ENCODE measurements around the gene SMOC2. TPM values are rescaled to one million over a fixed set of nuclear protein-coding genes. Genes with fewer than 3 reads are reported as not detected.

SMOC2 gene
- polyA plus RNA-seq, 3 donors, result not detected

DNA sequence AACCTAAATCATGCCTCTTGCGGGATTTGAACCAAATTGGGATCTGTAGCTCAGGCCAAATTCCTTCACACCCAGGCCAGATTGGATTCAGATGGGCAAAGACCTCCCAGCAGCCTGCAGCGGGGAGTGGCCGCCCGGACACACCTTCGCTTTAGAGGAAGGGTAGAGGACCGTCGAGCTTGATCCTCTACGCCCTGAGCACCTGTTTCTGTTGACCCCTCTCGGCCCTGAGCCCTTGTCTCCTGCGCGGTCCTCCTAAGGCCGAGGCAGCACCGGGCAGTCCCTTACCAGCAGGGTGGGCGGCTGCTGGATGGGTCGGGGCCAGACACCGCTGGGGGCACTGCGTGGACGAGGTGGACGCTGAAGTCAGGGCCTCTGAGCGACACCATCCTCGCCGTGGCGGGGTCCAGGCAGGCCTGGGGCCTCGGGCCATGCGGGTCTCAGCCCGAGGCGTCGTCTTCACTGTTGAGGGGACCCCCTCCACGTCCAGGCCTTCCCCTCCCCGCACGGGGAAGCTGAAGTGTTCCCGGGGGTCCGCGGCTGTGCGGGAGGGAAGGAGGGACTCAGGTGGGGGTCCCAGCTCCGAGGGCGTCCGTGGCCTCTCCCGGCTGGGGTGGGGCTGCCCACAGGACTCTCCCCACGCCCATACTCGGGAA is 114.8 kb downstream of the SMOC2 start:
- Histone ChIP-seq H3K4me1 (ENCODE audit: control insufficient read depth in 1 of 2, insufficient read depth in 2 of 2, low read length in 2 of 2) (no peaks in the 10 kb centered on the region), H3K36me3 (replicated peaks in 1 of 2; ENCODE audit: control insufficient read depth in 1 of 2, insufficient read depth in 2 of 2, low read length in 2 of 2) (no peaks in the 10 kb centered on the region), H3K27me3 (ENCODE audit: control insufficient read depth in 2 of 2, insufficient read depth in 2 of 2, low read length in 2 of 2) (no peaks in the 10 kb centered on the region), H3K4me2 (replicated peaks; ENCODE audit: extremely low read depth, low read length, poor library complexity, severe bottlenecking) (no peak overlapping the region), H3K9me3 (replicated peaks in 1 of 2; ENCODE audit: control insufficient read depth in 1 of 2, insufficient read depth in 1 of 2, low read length in 2 of 2) (peaks cover 14 to 39% of the 10 kb centered on the region in 2 donors), H3K79me2 (ENCODE audit: insufficient read depth, low read length) (no peaks in the 10 kb centered on the region), H3K27ac (ENCODE audit: low read depth in 1 of 2, low read length in 2 of 2) (no peak overlapping the region), H3K9ac (ENCODE audit: insufficient read depth, low read length, poor library complexity, severe bottlenecking) (no peak overlapping the region), H3K4me3 (replicated peaks in 1 of 3; ENCODE audit: low read depth in 2 of 3, low read length in 3 of 3) (no peak overlapping the region), H4K20me1 (ENCODE audit: insufficient read depth, low read length) (no peaks in the 10 kb centered on the region), H2AFZ (ENCODE audit: insufficient read depth, low read depth, low read length, poor library complexity, severe bottlenecking) (no peak overlapping the region)
- no peaks in the 10 kb centered on the region for H3K4me1 Mint-ChIP-seq
- intact Hi-C loops (cut with micrococcal nuclease), result no loop called here
- WGBS (ENCODE audit: insufficient coverage), result 94% methylated on average over 33 of the region's 41 CpGs
- DNase-seq, result no peak
- H3K36me3 Mint-ChIP-seq, result no peaks in the 10 kb centered on the region
- H3K4me3 Mint-ChIP-seq, result no peak overlapping the region
- H3K9me3 Mint-ChIP-seq, result peaks cover 6 to 18% (median 10%) of the 10 kb centered on the region in 7 donors
- peaks cover 0 to 3% (median 2%) of the 10 kb centered on the region in 3 donors for H3K27me3 Mint-ChIP-seq (ENCODE audit: low read depth in 3 of 3)
- TF ChIP-seq, protein P1, sequence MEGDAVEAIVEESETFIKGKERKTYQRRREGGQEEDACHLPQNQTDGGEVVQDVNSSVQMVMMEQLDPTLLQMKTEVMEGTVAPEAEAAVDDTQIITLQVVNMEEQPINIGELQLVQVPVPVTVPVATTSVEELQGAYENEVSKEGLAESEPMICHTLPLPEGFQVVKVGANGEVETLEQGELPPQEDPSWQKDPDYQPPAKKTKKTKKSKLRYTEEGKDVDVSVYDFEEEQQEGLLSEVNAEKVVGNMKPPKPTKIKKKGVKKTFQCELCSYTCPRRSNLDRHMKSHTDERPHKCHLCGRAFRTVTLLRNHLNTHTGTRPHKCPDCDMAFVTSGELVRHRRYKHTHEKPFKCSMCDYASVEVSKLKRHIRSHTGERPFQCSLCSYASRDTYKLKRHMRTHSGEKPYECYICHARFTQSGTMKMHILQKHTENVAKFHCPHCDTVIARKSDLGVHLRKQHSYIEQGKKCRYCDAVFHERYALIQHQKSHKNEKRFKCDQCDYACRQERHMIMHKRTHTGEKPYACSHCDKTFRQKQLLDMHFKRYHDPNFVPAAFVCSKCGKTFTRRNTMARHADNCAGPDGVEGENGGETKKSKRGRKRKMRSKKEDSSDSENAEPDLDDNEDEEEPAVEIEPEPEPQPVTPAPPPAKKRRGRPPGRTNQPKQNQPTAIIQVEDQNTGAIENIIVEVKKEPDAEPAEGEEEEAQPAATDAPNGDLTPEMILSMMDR (IDR thresholded peaks at IDR 0.05), result no peak
- H3K27ac Mint-ChIP-seq, result no peak overlapping the region

DNA sequence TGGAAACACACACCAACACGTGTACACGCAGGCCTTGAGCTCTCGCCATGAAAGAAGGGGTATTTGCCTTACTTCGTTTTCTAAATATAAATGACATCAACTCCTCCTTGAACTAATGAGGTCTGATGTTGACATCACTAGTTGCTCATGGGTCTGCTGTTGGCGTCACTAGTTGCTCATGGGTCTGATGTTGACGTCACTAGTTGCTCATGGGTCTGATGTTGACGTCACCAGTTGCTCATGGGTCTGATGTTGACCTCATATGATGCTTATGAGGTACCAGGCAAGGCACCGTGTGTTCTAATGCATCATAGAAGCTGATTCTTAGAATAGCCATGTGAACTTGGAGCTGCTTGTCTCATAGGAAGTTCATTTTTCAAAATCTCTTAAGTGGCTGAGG is 116.5 kb downstream of the SMOC2 start:
- peaks cover 6 to 18% (median 11%) of the 10 kb centered on the region in 7 donors for H3K9me3 Mint-ChIP-seq
- no peak overlapping the region for H3K4me3 ChIP-seq (replicated peaks in 1 of 3; ENCODE audit: low read depth in 2 of 3, low read length in 3 of 3)
- H3K27ac Mint-ChIP-seq, result no peak overlapping the region
- no peaks in the 10 kb centered on the region for H4K20me1 ChIP-seq (ENCODE audit: insufficient read depth, low read length)
- 96% methylated on average over 4 of the region's 8 CpGs for WGBS (ENCODE audit: insufficient coverage)
- no peaks in the 10 kb centered on the region for H3K27me3 ChIP-seq (ENCODE audit: control insufficient read depth in 2 of 2, insufficient read depth in 2 of 2, low read length in 2 of 2)
- H3K79me2 ChIP-seq (ENCODE audit: insufficient read depth, low read length), result no peaks in the 10 kb centered on the region
- peaks cover 0 to 3% (median 2%) of the 10 kb centered on the region in 3 donors for H3K27me3 Mint-ChIP-seq (ENCODE audit: low read depth in 3 of 3)
- no peak overlapping the region for H2AFZ ChIP-seq (ENCODE audit: insufficient read depth, low read depth, low read length, poor library complexity, severe bottlenecking)
- H3K4me1 ChIP-seq (ENCODE audit: control insufficient read depth in 1 of 2, insufficient read depth in 2 of 2, low read length in 2 of 2), result no peaks in the 10 kb centered on the region
- H3K27ac ChIP-seq (ENCODE audit: low read depth in 1 of 2, low read length in 2 of 2), result no peak overlapping the region
- no peak overlapping the region for H3K4me3 Mint-ChIP-seq
- no peak overlapping the region for H3K9ac ChIP-seq (ENCODE audit: insufficient read depth, low read length, poor library complexity, severe bottlenecking)
- TF ChIP-seq, protein P1 (IDR thresholded peaks at IDR 0.05), result no peak
- no peaks in the 10 kb centered on the region for H3K4me1 Mint-ChIP-seq
- H3K4me2 ChIP-seq (replicated peaks; ENCODE audit: extremely low read depth, low read length, poor library complexity, severe bottlenecking), result no peak overlapping the region
- no peak for DNase-seq
- H3K36me3 Mint-ChIP-seq, result no peaks in the 10 kb centered on the region
- intact Hi-C loops (cut with micrococcal nuclease), result no loop called here
- peaks cover 14 to 36% of the 10 kb centered on the region in 2 donors for H3K9me3 ChIP-seq (replicated peaks in 1 of 2; ENCODE audit: control insufficient read depth in 1 of 2, insufficient read depth in 1 of 2, low read length in 2 of 2)
- H3K36me3 ChIP-seq (replicated peaks in 1 of 2; ENCODE audit: control insufficient read depth in 1 of 2, insufficient read depth in 2 of 2, low read length in 2 of 2), result no peaks in the 10 kb centered on the region

Data from CD14-positive monocyte (primary cell).